HG03108 (cell line): Measurements from ENCODE around the gene GSK3A.
A peak's percentile ranks its signal among the peaks of the same experiment; 100 is the strongest.

Experiments
- ATAC-seq: cut with Tn5 transposase; IDR thresholded peaks from one replicate; pipeline ENCODE4 v1.9.1; 2021; ENCODE audit warnings: moderate library complexity; ENCODE audit not compliant: unreplicated experiment

The GSK3A gene

DNA sequence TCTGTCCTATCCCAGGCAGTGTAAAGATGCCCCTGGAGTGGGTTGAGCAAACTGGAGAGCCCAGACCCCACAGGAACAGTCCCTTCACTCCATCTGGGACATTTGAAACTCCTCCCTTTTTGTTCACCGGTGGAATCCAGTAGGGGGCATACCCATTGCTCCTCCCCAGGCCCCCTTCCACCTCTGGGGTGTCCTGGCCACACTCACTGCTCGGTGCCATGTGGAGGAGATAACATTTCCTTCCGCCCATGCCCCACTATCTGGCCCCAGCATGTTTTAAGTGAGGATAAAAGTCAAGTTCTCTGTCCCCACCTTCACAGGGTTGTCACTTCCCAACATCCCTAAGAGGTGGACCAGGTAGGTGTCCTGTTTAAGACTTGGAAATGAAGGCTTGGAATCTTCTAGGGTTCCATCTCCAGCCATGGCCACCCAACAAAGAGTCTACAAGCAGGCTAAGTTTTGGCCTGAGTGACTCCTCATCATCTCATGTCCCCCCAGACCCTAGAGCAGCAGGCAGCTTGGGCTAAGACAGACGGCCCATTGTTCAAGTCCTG lies 13.0 kb downstream of the GSK3A start:
- ATAC-seq: no peak

DNA sequence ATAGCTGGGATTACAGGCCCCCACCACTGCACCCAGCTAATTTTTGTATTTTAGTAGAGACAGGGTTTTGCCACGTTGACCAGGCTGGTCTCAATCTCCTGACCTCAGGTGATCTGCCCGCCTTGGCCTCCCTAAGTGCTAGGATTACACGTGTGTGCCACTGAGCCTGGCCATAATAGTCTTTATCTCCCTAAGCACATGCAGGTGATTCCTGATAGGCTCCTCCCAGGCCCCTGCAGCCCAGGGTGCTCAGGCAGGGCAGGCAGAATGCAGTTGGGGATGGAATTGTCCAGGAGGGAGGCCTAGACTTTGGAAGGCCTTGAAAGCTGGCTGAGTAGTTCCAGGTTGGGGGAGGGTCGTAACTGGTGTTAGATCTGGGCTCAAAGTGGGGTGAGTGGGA lies 13.8 kb downstream of the GSK3A start:
- no peak for ATAC-seq

DNA sequence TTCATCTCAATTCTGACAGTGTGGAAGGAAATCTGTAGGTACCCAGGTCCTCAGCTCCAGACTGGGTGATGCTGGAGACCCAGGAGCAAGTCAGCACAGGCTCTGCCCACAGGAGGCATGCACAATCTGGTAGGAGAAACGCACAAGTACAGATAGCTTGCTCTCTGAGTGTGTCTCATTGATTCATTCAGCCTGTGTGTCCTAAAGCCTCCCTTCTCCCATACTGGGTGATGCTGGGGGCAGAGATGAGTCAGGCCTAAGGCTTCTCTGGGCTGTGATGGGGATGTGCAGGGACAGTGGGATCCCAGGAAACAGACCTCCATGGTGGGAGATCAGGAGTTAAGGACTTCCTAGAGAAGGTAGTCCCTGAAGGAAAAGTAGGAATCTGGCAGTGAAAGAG lies 15.5 kb downstream of the GSK3A start:
- ATAC-seq: no peak

DNA sequence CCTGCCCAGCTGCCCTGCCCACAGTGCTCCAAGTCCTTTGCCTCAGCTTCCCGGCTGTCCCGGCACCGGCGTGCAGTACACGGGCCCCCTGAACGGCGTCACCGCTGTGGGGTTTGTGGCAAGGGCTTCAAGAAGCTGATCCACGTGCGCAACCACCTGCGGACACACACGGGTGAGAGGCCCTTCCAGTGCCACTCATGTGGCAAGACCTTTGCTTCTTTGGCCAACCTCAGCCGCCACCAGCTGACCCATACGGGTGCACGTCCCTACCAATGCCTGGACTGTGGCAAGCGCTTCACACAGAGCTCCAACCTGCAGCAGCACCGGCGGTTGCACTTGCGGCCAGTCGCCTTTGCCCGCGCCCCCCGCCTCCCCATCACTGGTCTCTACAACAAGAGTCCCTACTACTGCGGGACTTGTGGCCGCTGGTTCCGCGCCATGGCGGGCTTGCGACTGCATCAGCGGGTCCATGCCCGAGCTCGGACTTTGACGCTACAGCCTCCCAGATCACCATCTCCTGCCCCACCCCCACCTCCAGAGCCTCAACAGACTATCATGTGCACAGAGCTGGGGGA lies 16.6 kb downstream of the GSK3A start:
- ATAC-seq: no peak

DNA sequence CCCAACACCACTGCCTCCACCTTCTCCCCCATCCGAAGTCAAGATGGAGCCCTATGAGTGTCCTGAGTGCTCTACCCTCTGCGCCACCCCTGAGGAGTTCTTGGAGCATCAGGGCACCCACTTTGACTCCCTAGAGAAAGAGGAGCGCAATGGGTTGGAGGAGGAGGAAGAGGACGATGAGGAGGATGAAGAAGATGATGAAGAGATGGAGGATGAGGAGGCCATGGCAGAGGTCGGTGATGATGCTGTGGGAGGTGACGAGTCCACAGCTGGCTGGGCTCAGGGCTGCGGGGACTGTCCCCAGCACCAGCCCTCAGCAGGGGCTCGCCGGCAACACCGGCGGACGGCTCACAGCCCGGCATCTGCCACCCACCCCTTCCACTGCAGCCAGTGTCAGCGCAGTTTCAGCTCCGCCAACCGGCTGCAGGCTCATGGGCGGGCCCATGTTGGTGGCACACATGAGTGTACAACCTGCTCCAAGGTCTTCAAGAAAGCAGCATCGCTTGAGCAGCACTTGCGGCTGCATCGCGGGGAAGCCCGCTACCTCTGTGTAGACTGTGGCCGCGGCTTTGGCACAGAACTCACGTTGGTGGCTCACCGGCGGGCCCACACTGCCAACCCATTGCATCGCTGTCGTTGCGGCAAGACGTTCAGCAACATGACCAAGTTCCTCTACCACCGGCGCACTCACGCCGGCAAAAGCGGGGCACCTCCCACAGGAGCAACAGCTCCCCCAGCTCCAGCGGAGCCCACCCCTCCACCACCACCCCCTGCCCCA lies 17.3 kb downstream of the GSK3A start:
- no peak for ATAC-seq

DNA sequence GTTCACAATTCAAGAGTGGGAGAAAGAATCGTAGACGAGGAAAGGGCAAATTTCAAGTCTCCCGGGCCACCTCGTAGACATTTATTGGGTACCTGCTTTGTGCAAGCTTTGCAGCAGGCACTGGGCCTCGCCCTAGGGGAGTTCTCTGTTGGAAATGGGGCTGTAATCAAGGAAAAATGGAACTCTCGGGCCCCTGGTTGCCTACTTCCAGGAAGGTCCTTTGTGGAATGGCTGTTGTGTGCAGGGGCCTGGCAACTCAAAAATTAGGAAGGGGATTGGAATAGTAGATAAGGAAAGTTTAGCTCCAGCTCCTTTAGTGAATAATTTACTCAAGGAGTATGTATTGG lies 21.7 kb downstream of the GSK3A start:
- no peak for ATAC-seq

DNA sequence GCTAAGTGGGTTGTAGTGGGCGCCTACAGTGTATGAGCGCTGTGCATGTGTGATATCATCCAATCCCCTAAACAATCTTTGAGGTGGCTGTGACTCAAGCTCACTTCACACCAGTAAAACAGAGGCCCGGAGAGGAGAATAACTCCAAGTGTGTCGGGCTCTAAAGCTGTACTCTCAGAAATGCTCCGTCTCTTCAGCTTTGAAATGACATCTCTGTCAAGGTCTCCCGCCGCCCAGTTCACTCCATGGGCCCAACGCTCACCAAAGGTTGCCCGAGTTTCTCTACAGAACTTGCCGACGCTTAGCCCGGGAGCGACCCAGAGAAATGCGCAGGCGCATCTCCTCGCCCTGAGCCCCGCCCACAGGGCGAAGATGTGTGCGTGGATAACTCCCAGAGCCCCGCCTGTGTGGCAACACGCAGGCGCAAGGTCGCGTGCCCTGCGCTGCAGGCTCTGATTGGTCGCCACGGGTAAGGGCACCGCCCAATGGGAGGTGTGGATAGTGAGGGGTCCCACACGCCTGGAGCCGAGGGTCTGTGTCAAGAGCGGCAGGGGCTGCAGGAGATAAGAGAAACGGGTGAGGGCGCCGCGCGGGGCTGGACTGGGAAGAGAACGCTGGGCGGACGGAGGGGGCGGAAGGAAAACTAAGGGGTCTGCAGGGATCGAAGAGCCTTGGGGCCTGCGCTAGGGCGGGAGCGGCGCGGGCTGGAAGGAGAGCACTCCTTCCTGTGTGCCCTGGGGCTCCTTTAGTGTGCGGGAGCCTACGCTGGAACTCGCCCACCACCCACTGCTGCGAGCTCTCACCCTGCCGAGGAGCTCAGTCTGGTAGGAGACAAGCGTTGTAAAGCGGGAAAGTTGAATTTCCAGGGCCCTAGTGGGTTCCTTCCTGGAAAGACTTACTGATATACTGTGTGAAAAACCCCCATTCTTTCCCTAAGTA lies 22.3 kb downstream of the GSK3A start, which contains the start of gene ZNF526:
Gene ZNF526 (plus strand): TSS at position 501 of the 939 bp plus-strand sequence. CDS start 4,092 bp downstream, outside the sequence.
- peak; percentile 61 for ATAC-seq

DNA sequence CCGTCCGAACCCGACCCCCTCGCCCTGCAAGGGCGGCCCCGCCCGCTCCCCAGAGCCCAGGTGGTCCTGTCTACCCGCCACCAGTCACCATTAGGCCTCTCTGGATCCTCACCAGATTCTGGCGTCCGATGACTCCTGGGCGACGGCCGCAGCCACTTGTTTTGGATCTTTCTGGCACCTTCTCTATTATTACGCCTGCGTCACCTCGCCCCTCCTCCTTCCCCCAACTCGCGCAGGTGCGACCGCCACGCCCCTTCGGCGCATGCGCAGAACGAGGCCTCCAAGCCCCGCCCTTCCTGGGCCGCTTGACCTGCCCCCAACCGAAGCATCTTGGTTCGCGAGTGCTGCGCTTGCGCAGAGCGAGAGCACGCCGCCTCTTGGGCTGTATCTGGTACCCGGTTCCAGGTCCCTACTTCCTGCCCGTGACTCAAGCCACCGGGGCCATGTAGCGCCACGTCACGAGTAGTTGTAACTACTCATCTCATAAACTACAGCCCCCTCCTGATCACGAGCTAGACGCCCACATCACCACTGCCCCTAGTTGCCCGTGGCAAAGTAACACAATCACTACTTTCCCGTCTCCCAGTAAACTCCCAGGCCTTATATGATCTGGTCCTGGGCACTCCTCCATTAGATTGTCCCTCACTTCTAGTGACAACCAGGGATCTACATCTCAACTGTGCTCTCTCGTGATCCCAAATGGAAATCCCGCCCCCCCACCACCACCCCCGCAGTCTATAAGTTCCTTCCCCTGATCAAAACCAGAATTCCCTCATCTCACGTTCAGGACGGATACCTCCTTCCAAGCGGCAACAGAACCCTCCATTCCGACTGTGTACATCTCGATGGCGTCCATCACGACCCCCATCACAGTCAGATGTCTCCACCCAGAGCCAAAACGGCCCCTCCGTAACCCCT lies 24.6 kb downstream of the GSK3A start, which contains the start of gene DEDD2:
Gene DEDD2 (minus strand): TSS at position 158 of the 918 bp plus-strand sequence. CDS start 670 bp downstream, outside the sequence.
- peak; percentile 61 for ATAC-seq

DNA sequence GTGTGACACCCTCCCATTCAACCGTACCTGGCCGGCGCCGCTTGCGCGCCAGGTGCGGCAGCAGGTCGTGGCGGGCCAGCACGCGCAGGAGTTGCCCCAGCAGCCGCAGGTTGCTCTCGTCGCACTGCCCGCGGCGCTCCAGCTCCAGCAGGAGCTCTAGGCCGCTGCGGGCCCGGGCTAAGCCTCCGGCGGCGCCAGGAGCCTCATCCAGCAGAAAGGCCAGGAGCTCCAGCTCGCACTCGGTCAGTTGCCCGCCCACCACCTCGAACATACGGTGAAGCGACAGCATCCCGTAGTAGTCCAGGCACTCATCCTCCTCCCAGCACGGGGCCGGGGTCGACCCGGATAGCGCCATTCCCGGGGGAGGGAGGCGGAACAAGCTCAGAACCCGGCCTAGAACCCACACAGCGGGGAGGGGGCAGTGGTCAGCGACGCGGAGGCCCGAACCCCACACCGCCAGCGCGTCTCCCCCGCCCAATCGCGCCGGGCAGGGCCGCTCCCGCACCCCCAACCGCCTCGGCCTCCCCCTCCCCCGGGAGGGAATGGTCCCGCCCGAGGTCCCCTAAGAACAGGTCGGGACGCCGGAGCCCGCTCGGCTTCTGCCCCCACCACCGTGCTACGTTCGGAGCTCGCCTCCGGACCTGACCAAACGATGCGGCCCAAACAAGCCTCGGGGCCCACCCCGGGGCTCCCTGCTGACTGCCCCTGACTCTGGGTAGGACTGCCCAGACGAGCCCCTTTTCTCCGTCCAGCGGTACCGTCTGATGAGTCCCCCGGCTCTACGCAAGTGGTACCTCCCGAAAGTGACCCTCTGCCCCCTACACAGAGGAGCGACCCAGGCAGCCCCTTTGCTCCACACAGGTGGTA lies 25.5 kb downstream of the GSK3A start:
- ATAC-seq: peak; percentile 3

DNA sequence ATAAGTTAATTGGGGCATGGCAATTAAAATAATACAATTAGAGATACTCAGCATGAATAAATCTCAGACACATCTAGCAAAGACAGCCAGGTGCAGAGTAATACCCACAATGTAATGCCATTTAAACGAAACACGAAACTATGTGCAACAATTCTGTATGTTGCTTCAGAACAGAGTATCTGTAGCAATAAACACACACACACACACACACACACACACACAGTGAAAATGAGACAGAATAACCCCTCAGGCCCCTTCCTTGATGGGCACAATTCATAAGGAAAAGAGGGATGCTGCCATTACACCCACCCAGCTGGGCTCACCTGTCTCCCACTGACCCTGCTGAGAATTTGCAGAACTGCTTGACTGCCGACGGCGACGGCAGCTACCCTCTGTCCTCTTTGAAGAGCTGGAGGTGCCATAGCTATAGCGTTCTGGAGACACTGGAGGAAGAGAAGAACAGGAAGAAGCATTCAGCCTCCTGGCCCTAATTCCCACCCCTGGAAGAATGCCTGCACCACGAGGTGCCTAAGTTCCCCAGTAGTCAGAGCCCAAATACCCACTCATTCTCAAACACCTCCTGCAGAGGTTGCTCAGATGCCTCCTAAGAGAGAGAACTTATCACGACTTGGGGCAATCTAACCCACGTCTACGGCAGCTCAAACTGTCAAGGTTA lies 27.5 kb downstream of the GSK3A start:
- no peak for ATAC-seq

DNA sequence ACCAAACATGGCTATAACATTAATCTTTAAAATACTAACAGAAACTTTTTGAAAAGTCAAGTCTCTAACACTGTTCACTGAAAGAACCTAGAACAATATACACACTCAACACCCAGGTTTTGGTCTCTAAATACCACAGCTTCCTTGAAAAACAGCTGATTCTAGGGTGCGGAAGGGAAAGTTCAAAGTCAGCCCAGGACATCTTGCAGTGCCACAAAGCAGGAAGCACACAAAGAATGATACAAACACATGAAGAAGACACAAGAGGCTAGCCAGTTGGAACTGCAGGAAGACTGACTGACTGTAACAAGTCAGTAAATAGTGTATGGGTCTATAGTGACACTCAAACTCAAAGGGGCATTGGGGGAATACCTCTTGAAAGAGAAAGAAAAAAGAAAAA lies 29.5 kb downstream of the GSK3A start:
- no peak for ATAC-seq

DNA sequence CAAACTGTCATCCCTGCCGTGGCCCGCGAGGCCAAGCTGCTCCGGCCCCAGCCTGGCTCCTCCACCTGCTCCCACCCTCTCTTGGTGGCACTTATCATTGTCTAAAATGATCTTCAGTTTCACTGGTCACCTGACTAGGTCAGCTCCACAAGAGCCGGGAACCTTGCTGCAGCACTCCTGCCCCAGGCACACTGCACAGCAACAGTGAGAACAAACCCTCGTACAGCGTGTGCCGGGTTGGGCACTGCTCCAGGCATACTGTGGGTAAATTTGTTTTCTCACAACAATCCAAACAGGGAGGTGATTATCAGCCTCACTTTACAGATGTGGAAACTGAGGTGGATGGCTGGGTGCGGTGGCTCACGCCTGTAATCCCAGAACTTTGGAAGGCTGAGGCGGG lies 33.8 kb downstream of the GSK3A start:
- no peak for ATAC-seq

DNA sequence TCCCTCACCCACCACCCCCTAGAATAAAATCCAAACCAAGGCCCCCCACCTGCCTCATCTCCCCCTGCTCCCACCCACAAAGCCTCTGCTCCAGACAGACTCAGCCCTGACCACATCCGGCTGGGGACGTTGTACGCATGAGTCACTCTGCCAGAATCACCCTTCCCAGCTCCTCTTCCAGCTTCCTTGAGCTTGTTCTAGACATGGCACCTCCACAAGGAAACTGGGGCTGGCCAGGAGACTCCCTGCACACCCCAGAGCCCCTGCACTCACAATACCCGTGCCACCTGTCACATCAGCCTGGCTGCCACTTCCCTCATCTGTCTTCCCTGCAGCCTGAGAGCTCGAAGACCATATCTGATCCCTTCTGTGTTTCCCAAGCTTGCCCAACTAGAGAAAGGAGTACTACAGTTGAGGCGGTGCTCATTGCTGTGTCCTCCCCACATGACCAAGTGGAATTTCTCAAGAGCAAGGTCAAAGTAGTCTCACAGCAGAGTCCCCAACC lies 34.6 kb downstream of the GSK3A start:
- no peak for ATAC-seq

DNA sequence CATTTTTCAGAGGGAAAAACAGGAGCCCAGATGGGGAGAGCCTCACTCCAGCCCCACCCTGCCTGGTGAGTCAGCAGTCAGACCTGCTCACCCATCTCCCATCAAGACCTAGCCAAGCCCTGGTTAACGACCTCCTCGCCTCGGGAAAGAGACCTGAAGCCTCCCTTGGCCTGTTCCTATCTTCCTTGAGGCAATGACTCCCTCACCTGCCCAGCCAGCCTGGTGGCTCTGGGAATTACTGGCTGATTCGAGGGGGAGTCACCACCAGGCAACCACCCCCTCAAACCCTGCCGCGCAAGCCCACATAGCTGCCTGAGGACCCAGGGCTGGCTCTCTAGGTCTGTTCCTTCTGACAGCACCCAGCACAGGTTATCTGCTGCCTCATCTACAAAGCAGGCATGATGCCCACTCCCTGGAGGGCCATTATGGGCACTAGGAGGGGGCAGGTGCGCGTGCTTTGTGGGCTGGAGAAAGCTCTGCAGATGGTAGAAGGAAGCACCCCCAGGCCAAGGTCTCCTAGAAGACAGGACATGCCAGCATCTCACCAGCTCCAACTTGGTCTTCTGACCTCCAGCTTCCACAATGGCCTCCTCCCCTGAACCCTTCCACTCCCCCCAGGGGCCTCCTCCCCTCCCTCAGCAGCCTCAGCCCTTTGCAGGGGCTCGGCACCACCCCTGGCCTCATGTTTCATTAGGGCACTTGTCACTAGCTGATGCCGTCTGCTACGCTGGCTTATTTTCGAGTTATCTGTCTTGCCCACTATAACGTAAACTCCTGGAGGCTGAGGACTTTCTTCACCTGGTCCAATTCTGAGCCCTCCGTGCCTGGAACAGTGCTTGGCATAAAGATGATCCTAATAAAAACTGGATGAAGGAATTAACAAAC lies 35.3 kb downstream of the GSK3A start:
- no peak for ATAC-seq

DNA sequence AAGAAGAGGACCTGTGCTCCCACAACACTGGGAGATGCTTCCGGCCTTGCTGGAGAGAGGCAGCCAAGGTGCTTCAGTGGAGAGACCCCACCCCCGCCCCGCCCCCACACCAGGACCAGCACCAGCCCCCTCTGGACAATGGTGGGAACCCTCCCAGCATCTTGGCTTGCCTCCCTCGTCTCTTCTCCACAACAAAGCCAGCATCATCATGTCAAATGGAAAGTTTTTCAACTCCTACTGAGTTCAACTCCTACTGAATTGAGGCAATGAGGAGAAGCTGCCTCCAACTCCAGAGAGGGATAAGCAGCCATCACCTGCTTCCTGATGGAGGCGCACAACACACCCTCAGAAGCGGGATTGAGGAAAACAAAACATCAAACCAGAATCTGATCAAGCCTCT lies 37.7 kb downstream of the GSK3A start:
- no peak for ATAC-seq

DNA sequence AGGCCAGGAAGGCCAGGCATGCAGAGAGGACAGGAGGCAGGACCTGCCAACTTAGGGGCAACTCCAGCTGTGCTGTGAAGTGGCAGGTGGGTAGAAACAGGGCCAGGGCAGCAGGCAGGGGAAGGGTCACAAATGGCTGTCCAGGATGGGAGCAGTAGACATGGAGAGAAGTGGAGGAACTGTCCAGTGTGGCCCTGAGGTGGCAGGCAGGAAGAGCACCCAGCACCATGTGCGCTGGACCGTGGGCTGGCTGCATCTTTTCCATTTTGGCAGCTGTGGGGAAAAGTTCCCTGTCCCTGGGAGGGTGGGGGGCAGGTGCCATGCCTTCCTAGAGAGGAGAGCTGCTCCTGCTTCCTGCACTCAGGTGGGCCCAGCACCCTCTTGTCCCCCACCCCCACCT lies 38.7 kb downstream of the GSK3A start:
- ATAC-seq: no peak

DNA sequence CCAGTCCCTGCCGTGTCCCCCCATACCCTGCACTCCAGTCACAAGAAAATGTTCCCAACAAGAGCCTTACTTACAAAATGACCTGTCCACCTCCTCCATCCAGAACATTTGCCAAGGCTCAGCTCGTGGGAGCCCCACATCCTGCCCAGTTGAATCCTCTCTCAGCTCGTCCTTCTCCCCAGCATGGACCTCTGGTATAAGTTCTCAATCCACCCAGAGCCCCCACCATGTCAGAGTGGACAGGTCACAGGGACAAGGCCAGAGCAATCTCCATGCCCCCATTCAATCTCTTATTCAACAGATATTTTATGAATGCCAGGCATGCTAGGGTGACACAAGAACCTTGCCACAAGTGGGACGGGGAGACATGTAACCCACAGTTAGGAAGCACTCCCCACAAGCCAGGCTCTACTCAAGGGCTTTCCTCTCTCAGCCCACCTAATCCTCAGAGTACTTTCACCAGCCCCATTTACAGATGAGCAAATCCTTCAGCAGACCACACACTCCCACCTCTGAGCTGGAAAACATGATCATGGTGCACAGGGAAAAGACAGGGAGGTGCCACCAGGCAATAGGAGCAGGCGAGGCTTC lies 40.0 kb downstream of the GSK3A start:
- ATAC-seq: no peak
